ENCODE data around the gene ZG16.
"Not testable (repeated sequence)": the region's sequence is repeated elsewhere in the genome, so short reads cannot be mapped to it uniquely, and the experiment has no call there.

ZG16 gene

GRCh38 chr16:29790183-29790948 is 12.3 kb downstream of the ZG16 start, which contains the start of gene KIF22:
KIF22 (plus strand) TSS chr16:29790751; CDS start chr16:29790760, 9 bp downstream.
- peak; percentile 99 for DNase-seq (ENCODE audit: low read depth)
- H3K4me3 ChIP-seq (replicated peaks; ENCODE audit: low read depth, low read length), result peak within 1 kb of the TSS; percentile 76
- peak; percentile 55 for TF ChIP-seq CTCF (IDR thresholded peaks at IDR 0.05; ENCODE audit: low read length, missing control alignments)

DNA sequence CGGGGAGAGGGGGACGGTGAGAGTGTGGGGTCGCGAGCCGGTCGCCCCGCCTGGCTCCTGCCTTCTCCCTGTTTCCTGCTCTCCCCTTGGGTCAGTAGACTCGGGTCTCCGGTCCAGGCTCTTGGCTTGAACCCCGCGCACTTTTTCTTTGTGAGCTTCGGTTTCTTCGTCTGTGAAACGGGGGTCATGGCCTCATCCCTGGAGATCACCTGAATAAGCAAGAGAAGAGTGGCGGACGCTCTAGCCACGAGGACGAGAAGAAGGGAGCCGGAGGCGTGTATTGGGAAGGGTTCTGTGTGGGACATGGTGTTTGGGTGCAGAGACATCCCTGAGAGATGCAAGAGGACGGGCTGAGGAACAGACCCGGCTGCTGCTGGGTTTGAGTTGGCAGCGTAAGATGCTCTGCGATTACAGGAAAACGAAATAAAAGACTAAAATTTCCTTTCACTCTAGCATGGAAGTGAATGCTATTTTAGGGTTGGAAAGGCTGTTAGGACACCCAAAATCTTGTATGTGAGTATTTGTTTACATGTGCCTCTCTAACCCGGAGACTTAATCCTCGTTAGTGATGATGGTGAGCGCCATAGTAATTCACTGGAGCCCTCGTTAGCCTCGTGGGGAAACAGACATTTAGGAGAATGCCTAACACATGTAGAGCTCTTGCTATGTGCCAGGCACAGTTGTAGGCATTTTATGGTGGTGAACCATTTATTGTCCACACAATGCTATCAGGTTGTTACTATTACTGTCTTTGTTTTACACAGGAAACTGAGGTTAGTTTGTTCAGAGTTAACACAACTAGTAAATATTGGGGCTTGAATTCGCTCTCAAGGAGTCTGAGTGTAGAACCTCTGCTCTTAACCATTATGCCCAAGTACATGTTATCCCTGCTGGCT is 13.1 kb downstream of the ZG16 start:
- no peak for DNase-seq (ENCODE audit: low read depth)
- TF ChIP-seq CTCF (IDR thresholded peaks at IDR 0.05; ENCODE audit: low read length, missing control alignments), result no peak
- H3K4me3 ChIP-seq (replicated peaks; ENCODE audit: low read depth, low read length), result peak overlapping the region; percentile 76

GRCh38 chr16:29791845-29792807 is 14.1 kb downstream of the ZG16 start:
- TF ChIP-seq CTCF (IDR thresholded peaks at IDR 0.05; ENCODE audit: low read length, missing control alignments), result no peak
- peak overlapping the region; percentile 76 for H3K4me3 ChIP-seq (replicated peaks; ENCODE audit: low read depth, low read length)
- no peak for DNase-seq (ENCODE audit: low read depth)

- not testable (repeated sequence) for H3K4me3 ChIP-seq (replicated peaks; ENCODE audit: low read depth, low read length)
Observed at GRCh38 chr16:29793153-29793552, 15.1 kb downstream of the ZG16 start.

GRCh38 chr16:29794231-29794710 is 16.2 kb downstream of the ZG16 start:
- no peak overlapping the region for H3K4me3 ChIP-seq (replicated peaks; ENCODE audit: low read depth, low read length)
- no peak for TF ChIP-seq CTCF (IDR thresholded peaks at IDR 0.05; ENCODE audit: low read length, missing control alignments)
- DNase-seq (ENCODE audit: low read depth), result no peak

More at GRCh38 chr16:29793153-29793552, 15.1 kb downstream of the ZG16 start:
- DNase-seq (ENCODE audit: low read depth), result not testable (repeated sequence)

GRCh38 chr16:29802416-29802935 is 24.4 kb downstream of the ZG16 start:
- no peak overlapping the region for H3K4me3 ChIP-seq (replicated peaks; ENCODE audit: low read depth, low read length)
- TF ChIP-seq CTCF (IDR thresholded peaks at IDR 0.05; ENCODE audit: low read length, missing control alignments), result no peak
- DNase-seq (ENCODE audit: low read depth), result no peak

Measured in fibroblast of pulmonary artery (primary cell).